HUES6 (cell line): ENCODE data around the gene GSDMA.

ENCODE experiments used
- H3K27ac ChIP-seq: 2 replicates; pipeline ENCODE4 v1.7.0; 2013; ENCODE audit warnings: low read depth, mild to moderate bottlenecking, low read length, inconsistent platforms
- H3K27me3 ChIP-seq: 2 replicates; pipeline ENCODE4 v1.6.1; 2013; ENCODE audit warnings: low read length; ENCODE audit not compliant: control insufficient read depth, insufficient read depth
- H3K36me3 ChIP-seq: 2 replicates; pipeline ENCODE4 v1.6.1; 2013; ENCODE audit warnings: low read length; ENCODE audit not compliant: control insufficient read depth, insufficient read depth
- H3K4me1 ChIP-seq: 2 replicates; pipeline ENCODE4 v1.6.1; 2013; ENCODE audit warnings: low read length; ENCODE audit not compliant: control insufficient read depth, insufficient read depth
- H3K4me3 ChIP-seq: 2 replicates; pipeline ENCODE4 v1.5.1; 2013; ENCODE audit warnings: low read depth, low read length
- H3K9ac ChIP-seq: one replicate; pipeline ENCODE4 v1.6.1; 2013; ENCODE audit warnings: mild to moderate bottlenecking, low read length
- H3K9me3 ChIP-seq: 2 replicates; pipeline ENCODE4 v1.6.1; 2013; ENCODE audit warnings: low read depth, low read length; ENCODE audit not compliant: control insufficient read depth, insufficient read depth

Gene GSDMA

DNA sequence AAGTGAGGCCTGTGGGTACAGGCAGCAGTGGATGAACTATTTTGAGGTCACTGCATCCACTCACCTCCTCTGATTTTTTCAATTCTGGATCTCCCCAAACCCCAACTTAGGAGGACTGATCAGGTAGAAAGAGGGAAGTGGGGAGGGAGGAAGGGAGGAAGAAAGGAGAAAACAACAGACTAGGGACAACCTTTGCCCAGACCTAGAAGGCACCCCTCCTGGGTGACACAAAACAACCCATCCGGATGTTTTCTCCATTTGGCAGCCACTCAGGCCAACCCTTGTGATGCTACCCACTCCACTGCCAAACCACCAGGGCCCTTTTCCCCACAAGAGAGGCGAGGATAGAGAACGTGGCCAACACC lies 38.1 kb upstream of the GSDMA start:
- Histone ChIP-seq H3K36me3 (peaks cover 42% of the 10 kb centered on the region), H3K9me3 (no peaks in the 10 kb centered on the region), H3K27me3 (no peaks in the 10 kb centered on the region), H3K4me1 (peaks cover 25% of the 10 kb centered on the region), H3K9ac (no peak overlapping the region), H3K4me3 (no peak overlapping the region), H3K27ac (no peak overlapping the region)

DNA sequence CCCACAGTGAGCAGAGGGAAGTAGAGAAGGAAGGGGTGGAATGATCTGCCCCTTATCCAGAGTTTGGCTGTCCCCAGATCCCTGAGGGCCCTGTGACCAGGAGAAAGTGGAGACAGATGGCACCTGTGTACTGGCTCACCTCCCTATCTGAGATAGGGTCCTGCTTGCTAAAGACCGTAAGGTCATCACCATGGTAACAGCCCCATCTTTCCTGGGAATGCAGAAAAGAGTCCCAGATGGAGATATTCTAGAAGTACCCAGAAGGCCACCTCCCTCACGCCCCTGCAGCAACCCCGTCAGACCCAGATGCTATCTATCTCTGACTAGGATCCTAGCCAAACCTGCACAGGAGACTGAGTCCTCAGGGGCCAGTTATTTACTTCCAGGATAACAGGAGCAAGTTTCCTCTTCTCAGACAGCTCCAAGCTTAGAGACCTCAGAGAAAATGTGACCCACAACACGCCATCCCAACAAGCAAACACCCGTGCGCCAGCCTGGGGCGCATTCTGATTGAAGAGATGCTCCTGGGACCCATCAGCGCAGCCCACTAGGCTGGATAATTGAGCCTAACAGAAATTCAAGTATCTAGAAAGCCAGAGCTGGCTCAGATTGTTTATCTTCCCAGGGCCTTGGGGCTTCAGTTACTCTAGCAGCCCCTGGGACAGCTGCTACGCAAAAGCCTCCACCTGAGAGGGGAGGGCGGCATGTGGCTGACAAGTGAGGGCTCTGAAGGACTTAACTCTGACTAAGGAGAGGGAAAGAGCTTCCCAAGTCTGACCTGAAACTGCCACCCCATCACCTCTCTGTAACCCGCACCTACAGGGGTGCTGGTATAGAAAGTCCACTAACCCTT lies 37.3 kb upstream of the GSDMA start:
- no peak overlapping the region for H3K4me3 ChIP-seq
- peaks cover 35% of the 10 kb centered on the region for H3K36me3 ChIP-seq
- no peak overlapping the region for H3K27ac ChIP-seq
- no peaks in the 10 kb centered on the region for H3K27me3 ChIP-seq
- H3K4me1 ChIP-seq: peaks cover 25% of the 10 kb centered on the region
- H3K9me3 ChIP-seq: no peaks in the 10 kb centered on the region
- H3K9ac ChIP-seq: no peak overlapping the region

DNA sequence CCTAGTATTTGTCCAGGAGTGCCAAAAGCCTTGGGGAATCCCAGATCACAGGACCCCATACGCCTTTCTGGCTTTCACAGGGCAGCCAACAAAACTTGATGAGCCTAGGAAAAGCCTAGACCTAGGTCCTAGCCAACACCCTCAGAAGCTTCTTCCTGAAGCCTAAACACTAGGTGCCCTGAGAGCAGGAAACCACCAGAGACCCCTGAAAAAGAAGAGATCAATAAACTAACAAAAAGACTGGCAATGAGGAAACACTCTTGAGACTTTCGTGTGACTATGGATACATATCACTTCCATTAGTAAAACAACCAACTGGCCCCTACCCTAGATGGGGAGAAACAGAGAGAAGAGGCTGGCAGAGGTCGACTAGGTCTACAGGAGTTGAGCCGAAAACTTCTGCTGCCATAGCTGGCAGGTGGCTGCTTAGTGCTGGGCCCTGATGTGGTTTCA lies 36.6 kb upstream of the GSDMA start:
- H3K9me3 ChIP-seq: no peaks in the 10 kb centered on the region
- H3K27ac ChIP-seq: no peak overlapping the region
- H3K36me3 ChIP-seq: peaks cover 30% of the 10 kb centered on the region
- no peak overlapping the region for H3K9ac ChIP-seq
- peak overlapping the region; percentile 71 for H3K4me3 ChIP-seq
- H3K27me3 ChIP-seq: no peaks in the 10 kb centered on the region
- peaks cover 25% of the 10 kb centered on the region for H3K4me1 ChIP-seq

GRCh38 chr17:39926588-39927100 lies 36.2 kb upstream of the GSDMA start:
- Histone ChIP-seq H3K4me1 (peaks cover 25% of the 10 kb centered on the region), H3K27me3 (no peaks in the 10 kb centered on the region), H3K9me3 (no peaks in the 10 kb centered on the region), H3K9ac (peak overlapping the region; percentile 73), H3K4me3 (peak overlapping the region; percentile 71), H3K27ac (peak overlapping the region; percentile 69; the same call in 1 of the 2 replicates), H3K36me3 (peaks cover 25% of the 10 kb centered on the region)

- Histone ChIP-seq H3K9me3 (no peaks in the 10 kb centered on the region), H3K9ac (peak within 1 kb of the TSS; percentile 73), H3K4me3 (peak within 1 kb of the TSS; percentile 71), H3K36me3 (peaks cover 18% of the 10 kb centered on the region), H3K27ac (peak within 1 kb of the TSS; percentile 69; the same call in 1 of the 2 replicates), H3K27me3 (no peaks in the 10 kb centered on the region), H3K4me1 (peaks cover 25% of the 10 kb centered on the region)
Measured at GRCh38 chr17:39927101-39927928, 35.5 kb upstream of the GSDMA start, which contains the start of the genes LRRC3C and ORMDL3. TSS of gene LRRC3C (plus strand) at chr17:39927732. CDS start at chr17:39941524, 13,792 bp downstream. TSS of gene ORMDL3 (minus strand) at chr17:39927601. CDS start at chr17:39924203, 3,398 bp downstream.

DNA sequence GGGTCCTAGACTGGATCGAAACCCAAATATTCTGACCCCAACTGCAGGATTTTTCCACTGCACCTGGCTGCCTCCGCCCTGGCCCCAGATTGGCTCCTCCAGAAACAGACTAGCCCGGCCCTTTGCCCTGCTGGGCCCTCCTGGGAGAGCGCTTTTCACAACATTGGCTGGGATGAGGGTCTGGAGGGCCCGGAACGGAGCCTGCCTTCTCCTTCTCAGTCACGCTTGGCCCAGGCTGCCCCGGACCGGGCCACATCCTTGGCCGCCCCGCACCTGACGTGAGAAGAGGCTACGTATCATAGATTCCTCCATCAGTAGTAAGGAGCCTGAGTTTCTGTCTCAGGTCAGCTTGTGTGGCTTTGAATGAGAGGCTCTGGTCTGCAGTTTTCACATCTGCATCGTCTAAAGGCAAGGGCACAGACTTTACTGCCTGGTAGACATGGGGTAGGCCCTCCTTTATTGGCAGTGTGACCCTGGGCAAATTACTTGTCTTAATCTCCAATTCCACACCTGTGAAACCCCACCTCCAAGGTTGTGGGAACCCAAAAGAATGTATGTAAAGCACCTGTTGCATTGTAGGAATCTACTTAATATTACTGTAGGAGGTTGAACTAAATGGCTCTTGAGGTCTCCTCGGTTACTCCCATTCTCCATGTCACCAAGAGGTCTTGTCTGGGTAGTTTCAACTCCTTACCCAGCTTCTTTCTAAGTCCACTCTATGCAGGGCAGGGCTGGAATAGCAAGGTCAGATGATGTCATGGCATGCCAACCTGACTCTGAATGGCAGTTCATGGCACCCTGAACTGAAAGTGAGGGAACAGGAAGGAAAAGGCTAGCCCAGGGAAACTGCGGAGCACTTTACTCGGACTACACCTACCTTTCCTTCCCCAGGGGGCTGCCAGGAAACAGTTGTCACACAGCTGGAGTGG lies 34.6 kb upstream of the GSDMA start:
- Histone ChIP-seq H3K4me3 (peak overlapping the region; percentile 71), H3K9me3 (no peaks in the 10 kb centered on the region), H3K27ac (0 out of 2 replicates have a peak overlapping the region, but pooled peaks have one; percentile 22), H3K9ac (peak overlapping the region; percentile 4), H3K36me3 (peaks cover 10% of the 10 kb centered on the region), H3K4me1 (peaks cover 25% of the 10 kb centered on the region), H3K27me3 (no peaks in the 10 kb centered on the region)

GRCh38 chr17:39928858-39929645 lies 33.8 kb upstream of the GSDMA start:
- Histone ChIP-seq H3K36me3 (peaks cover under 1% of the 10 kb centered on the region; the same call in 1 of the 2 replicates), H3K9ac (no peak overlapping the region), H3K4me1 (peaks cover 29% of the 10 kb centered on the region), H3K9me3 (no peaks in the 10 kb centered on the region), H3K27me3 (no peaks in the 10 kb centered on the region), H3K27ac (no peak overlapping the region), H3K4me3 (no peak overlapping the region)

- Histone ChIP-seq H3K36me3 (no peaks in the 10 kb centered on the region), H3K4me3 (no peak overlapping the region), H3K9ac (no peak overlapping the region), H3K9me3 (no peaks in the 10 kb centered on the region), H3K27ac (no peak overlapping the region), H3K4me1 (peaks cover 26% of the 10 kb centered on the region), H3K27me3 (no peaks in the 10 kb centered on the region)
Measured at GRCh38 chr17:39929646-39930407, 33.0 kb upstream of the GSDMA start.

GRCh38 chr17:39933912-39934311 lies 28.9 kb upstream of the GSDMA start:
- Histone ChIP-seq H3K4me3 (no peak overlapping the region), H3K36me3 (no peaks in the 10 kb centered on the region), H3K9ac (no peak overlapping the region), H3K4me1 (peaks cover 9% of the 10 kb centered on the region), H3K27ac (no peak overlapping the region), H3K9me3 (no peaks in the 10 kb centered on the region), H3K27me3 (no peaks in the 10 kb centered on the region)
